Naive thymus-derived CD8-positive, alpha-beta T cell (primary cell): ENCODE measurements around the gene FCN1. TPM values are rescaled to one million over a fixed set of nuclear protein-coding genes. Genes with fewer than 3 reads are reported as not detected.
"Not testable (repeated sequence)": the region's sequence is repeated elsewhere in the genome, so short reads cannot be mapped to it uniquely, and the experiment has no call there.

Experiments used
- ATAC-seq, 2 donors: fragments of 150-1000 bp; cut with Tn5 transposase in 1 of 2; sonication (Bioruptor Pico), chemical (Tn5 transposase) in 1 of 2; 1 replicate in 1 of 2; 2 replicates in 1 of 2; pipeline ENCODE4 v1.10.0; 2021; ENCODE audit warnings: mild to moderate bottlenecking in 2 of 2, moderate library complexity in 2 of 2
- POLR2A ChIA-PET: fragments of 350-600 bp; sonication (Branson Sonifier 250); formaldehyde crosslinking; loops from one replicate; lab custom pipeline; 2021; ENCODE audit warnings: antibody characterized with exemption; lab: Charles Lee
- DNase-seq, 10 donors: peaks; one replicate each; pipeline versions ENCODE4 v3.0.0 to v3.0.0-alpha.2; 2020 to 2022
- H3K27ac Mint-ChIP-seq, 10 donors: one replicate each; pipeline ENCODE4 v1.8.0; 2020 to 2022; ENCODE audit warnings: mild to moderate bottlenecking in 10 of 10, mixed read lengths in 10 of 10, moderate library complexity in 4 of 10, inconsistent platforms in 1 of 10
- H3K27me3 Mint-ChIP-seq, 5 donors: one replicate each; pipeline ENCODE4 v1.8.0; 2021 to 2022; ENCODE audit warnings: mixed read lengths in 5 of 5
- H3K36me3 Mint-ChIP-seq, 3 donors: one replicate each; pipeline ENCODE4 v1.8.0; 2020 to 2022; ENCODE audit warnings: mixed read lengths in 3 of 3, mild to moderate bottlenecking in 2 of 3, inconsistent platforms in 1 of 3
- H3K4me1 Mint-ChIP-seq, 4 donors: one replicate each; pipeline ENCODE4 v1.8.0; 2021 to 2022; ENCODE audit warnings: mixed read lengths in 4 of 4
- H3K4me3 Mint-ChIP-seq, 10 donors: one replicate each; pipeline ENCODE4 v1.8.0; 2020 to 2022; ENCODE audit warnings: mild to moderate bottlenecking in 10 of 10, mixed read lengths in 10 of 10, moderate library complexity in 6 of 10, inconsistent platforms in 1 of 10
- H3K9me3 Mint-ChIP-seq, 9 donors: one replicate each; pipeline ENCODE4 v1.8.0; 2020 to 2022; ENCODE audit warnings: mixed read lengths in 9 of 9, mild to moderate bottlenecking in 3 of 9, inconsistent platforms in 1 of 9, moderate library complexity in 1 of 9
- polyA plus RNA-seq, 3 donors: library from polyadenylated mRNA; unstranded; fragments of 300-500 nt; fragmentation: Illumina TruSeq; gene quantifications; one replicate each; pipeline ENCODE4 v1.2.3, GENCODE V29; 2021
- total RNA-seq, 8 experiments: library from RNA in 2 of 8; stranded (reverse) in 2 of 8; gene quantifications; one replicate each; pipeline ENCODE4 v1.2.3 and lab custom pipeline; 2021 to 2026

Gene FCN1
- total and polyA plus RNA-seq, 5 experiments from 2014 or later = 0.59 to 3.1 (median 1.3) TPM

DNA sequence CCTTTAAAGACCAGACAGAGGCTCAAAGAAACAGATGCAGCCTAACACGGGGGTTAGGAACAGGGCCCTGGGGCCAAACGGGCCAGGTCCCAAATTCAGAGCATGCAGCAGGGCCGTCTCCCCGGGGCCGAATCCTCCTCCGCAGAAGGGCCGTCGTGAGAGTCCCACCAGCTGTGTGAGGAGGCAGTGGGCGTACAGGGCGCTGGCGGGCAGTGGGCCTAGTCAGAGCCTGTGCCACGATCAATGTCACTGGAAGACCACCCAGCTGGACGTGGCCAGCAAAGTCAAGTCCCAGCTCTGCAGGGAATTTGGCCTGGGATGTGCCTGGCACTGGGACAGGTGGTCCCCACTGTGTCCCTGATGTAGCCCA is 52.9 kb downstream of the FCN1 start:
- DNase-seq = no peak
- Mint-ChIP-seq H3K36me3 (peaks cover 0 to 7% (median 0%) of the 10 kb centered on the region in 3 donors), H3K27me3 (peaks cover 0 to 5% (median 2%) of the 10 kb centered on the region in 5 donors), H3K4me1 (peaks cover 0 to 5% (median 0%) of the 10 kb centered on the region in 4 donors), H3K9me3 (peaks cover 0 to 14% (median 2%) of the 10 kb centered on the region in 9 donors), H3K27ac (no peak overlapping the region), H3K4me3 (no peak overlapping the region)
- no peak for ATAC-seq
- POLR2A ChIA-PET = no interaction called here

DNA sequence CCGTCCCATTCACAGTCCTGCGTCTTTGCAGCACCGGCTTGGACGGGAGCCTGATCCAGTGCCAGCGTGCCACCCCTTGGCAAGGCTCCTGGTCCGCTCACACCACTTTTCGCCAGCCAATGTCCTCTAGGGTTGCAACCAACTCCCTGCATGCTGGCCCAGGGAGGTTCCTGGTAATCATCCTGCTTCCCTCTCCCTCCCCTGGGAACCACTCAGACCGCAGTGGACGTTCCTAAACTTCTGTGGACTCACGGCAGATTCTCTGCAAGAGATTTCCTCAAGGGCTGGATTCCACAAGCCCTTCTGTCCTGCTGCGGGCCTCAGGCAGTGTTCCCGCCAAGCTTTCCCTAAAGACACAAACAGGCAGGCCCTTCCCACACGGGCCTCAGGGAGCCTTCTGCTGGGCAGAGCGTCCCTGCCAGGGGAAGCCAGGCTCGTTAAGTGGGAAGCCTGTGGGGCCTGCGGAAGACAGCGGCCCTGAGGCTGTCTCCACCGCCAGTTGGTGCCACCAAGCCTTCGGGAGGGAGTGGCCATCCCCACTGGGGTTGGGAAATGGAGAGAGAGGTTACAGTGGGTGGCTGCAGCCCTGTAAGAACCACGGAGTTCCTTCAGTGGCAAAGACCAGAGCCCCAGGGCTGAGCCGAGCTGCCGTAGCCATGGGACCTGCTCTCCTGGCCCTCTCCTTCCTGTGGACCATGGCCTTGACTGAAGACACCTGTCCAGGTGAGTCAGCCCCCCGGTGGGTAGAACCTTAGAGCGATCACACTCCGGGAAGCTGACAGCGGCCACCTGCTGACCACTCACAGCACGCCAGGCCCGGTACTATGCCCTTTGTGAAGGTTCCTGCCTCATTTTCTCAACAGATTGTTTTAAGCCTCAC is 53.5 kb downstream of the FCN1 start:
- no peak for DNase-seq
- peaks cover 0 to 3% (median 0%) of the 10 kb centered on the region in 4 donors for H3K4me1 Mint-ChIP-seq
- ATAC-seq = no peak
- H3K27ac Mint-ChIP-seq = peak overlapping the region in 1 of 10 donors; percentile 49
- H3K27me3 Mint-ChIP-seq = peaks cover 0 to 5% (median 2%) of the 10 kb centered on the region in 5 donors
- POLR2A ChIA-PET = no interaction called here
- H3K9me3 Mint-ChIP-seq = peaks cover 0 to 16% (median 2%) of the 10 kb centered on the region in 9 donors
- no peak overlapping the region for H3K4me3 Mint-ChIP-seq
- H3K36me3 Mint-ChIP-seq = peaks cover 0 to 7% (median 0%) of the 10 kb centered on the region in 3 donors

DNA sequence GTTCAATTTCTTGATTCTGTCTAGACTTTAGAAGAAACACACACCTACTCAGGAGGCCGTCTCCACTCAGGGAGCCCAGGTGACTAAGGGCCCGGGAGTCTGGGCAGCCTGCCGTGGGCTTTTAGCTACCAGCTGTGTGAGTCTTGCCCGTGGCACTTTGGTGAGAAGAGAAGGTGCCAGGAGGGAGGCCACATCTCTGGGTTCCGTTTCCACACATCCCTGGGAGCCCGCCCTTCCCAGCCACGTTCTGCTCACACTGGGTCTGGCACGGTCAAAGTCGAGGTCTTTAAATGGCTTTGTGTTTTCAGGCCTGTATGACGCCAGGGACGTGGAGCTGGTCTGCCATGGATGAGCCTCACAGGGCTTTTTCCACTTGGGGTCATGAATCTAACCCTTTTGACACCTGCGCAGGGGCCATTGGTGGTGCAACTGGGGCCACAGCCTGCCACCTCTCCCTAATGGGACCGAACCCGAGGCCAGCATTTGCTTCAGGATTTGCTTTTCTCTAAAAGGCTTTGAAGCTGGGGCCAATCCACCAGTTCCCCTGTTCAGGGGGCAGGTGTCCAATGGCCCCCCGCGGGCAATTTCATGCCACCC is 54.3 kb downstream of the FCN1 start:
- peaks cover 0 to 3% (median 2%) of the 10 kb centered on the region in 5 donors for H3K27me3 Mint-ChIP-seq
- POLR2A ChIA-PET = no interaction called here
- H3K27ac Mint-ChIP-seq = no peak overlapping the region
- DNase-seq (no peak), ATAC-seq (no peak)
- no peaks in the 10 kb centered on the region for H3K4me1 Mint-ChIP-seq
- H3K9me3 Mint-ChIP-seq = peaks cover 0 to 24% (median 3%) of the 10 kb centered on the region in 9 donors
- no peak overlapping the region for H3K4me3 Mint-ChIP-seq
- peaks cover 0 to 7% (median 0%) of the 10 kb centered on the region in 3 donors for H3K36me3 Mint-ChIP-seq

DNA sequence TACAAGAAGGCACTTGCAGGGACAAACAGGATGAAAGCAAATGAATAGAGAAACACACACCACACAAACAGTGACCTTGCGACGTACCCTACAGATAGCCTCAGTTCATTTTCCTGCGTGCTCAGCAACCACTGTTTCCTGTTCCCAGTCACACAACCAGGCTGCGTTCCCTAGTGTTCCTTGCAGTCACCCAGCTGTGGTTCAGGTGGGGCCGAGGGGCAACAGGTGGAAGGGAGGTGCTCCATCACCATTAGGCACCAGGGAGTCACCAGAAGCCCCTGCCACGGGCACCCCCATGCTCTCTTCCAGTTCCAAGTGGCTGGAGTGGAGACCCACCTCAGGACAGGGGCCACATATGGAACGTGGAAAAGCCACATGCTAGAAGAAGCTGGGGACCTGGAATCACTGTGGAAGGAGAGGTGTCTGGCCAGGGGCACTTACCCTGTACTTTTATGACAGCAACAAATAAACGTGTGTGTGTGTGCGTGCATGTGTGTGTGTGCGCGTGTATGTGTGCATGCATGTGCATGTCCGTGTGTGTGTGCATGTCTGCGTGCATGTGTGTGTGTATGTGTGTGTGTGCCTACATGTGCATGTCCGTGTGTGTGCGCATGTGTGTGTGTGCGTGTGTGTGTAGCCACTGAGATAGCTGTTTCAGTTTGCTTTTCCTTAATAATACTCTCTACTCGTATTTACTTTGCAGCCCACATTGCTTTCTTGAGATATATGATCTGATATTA is 55.9 kb downstream of the FCN1 start:
- ATAC-seq (no peak), DNase-seq (no peak)
- POLR2A ChIA-PET = no interaction called here
- Mint-ChIP-seq H3K9me3 (peaks cover 0 to 32% (median 6%) of the 10 kb centered on the region in 9 donors), H3K4me1 (no peaks in the 10 kb centered on the region), H3K36me3 (peaks cover 0 to 13% (median 0%) of the 10 kb centered on the region in 3 donors), H3K27ac (no peak overlapping the region), H3K4me3 (no peak overlapping the region), H3K27me3 (peaks cover 8 to 16% (median 8%) of the 10 kb centered on the region in 5 donors)

DNA sequence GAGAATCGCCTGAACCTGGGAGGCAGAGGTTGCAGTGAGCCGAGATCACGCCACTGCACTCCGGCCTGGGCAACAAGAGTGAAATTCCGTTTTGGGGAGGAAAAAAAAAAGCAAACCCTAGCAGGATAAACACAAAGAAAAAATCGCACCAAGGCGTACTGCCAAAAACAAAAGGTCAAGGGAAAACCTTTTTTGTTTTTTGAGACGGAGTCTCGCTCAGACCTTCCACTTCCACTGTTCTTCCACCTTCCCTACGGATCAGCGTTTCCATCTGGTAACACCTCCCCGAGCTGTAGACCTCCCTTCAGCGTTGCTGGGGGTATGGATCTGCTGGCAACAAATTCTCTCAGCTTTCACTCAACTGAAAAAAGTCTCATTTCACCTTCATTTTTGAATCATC is 57.2 kb downstream of the FCN1 start:
- peaks cover 0 to 32% (median 5%) of the 10 kb centered on the region in 9 donors for H3K9me3 Mint-ChIP-seq
- peaks cover 0 to 14% (median 0%) of the 10 kb centered on the region in 3 donors for H3K36me3 Mint-ChIP-seq
- DNase-seq (no peak), ATAC-seq (no peak)
- H3K4me1 Mint-ChIP-seq = no peaks in the 10 kb centered on the region
- H3K27ac Mint-ChIP-seq = no peak overlapping the region
- H3K27me3 Mint-ChIP-seq = peaks cover 9 to 21% (median 12%) of the 10 kb centered on the region in 5 donors
- POLR2A ChIA-PET = no interaction called here
- no peak overlapping the region for H3K4me3 Mint-ChIP-seq

DNA sequence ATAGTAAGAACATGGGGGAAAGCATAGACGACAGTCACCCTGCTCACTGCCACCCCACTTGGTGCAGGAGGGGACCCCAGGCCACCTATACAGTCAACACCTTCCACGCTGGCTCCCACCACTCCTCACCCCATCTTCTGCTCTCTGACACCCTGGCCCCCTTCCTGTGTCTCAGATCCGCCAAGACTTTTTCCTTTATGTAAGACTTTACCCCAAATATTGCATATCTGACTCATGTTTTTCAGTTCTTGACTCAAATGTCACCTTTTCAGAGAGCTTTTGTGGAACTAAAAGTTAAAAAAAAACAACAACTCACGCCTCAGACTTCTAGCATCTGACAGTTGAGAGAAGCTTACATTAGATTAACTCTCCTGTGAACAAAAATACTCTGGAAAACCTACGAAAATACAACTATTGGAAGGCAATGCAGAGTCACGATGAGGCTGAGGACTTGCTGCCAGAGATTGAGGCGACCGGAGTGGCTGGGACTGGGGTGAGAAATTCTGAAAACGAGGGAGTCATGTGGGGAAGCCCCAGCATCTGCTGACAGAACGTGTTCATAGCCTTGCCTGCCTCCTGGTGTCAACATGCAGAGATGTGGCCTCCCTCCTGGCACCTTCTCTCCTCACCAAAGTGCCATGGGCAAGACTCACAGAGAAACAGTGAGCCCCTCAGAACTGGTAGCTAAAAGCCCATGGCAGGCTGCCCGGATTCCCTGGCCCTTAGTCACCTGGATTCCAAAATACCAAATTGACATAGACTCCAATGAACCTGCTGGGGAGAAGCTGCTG is 59.5 kb downstream of the FCN1 start:
- no peak for DNase-seq
- POLR2A ChIA-PET = no interaction called here
- Mint-ChIP-seq H3K4me1 (no peaks in the 10 kb centered on the region), H3K27me3 (peaks cover 9 to 34% (median 19%) of the 10 kb centered on the region in 5 donors), H3K9me3 (peaks cover 0 to 32% (median 4%) of the 10 kb centered on the region in 9 donors), H3K4me3 (no peak overlapping the region), H3K27ac (no peak overlapping the region), H3K36me3 (peaks cover 0 to 14% (median 0%) of the 10 kb centered on the region in 3 donors)
- no peak for ATAC-seq

DNA sequence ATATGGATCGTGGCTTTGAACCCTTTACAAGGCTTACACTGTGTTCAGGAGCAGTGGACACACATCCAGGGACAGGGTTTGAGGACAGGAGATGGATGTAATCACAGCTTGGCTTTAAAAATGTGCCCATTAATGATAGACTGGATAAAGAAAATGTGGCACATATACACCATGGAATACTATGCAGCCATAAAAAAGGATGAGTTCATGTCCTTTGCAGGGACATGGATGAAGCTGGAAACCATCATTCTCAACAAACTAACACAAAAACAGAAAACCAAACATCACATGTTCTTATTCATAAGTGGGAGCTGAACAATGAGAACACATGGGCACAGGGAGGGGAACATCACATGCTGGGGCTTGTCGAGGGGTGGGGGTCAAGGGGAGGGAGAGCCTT is 60.3 kb downstream of the FCN1 start:
- DNase-seq, ATAC-seq, H3K4me3 Mint-ChIP-seq, H3K27ac Mint-ChIP-seq, H3K4me1 Mint-ChIP-seq, POLR2A ChIA-PET: not testable (repeated sequence)
- Mint-ChIP-seq H3K27me3 (peaks cover 9 to 32% (median 19%) of the 10 kb centered on the region in 5 donors), H3K9me3 (peaks cover 0 to 32% (median 4%) of the 10 kb centered on the region in 9 donors), H3K36me3 (peaks cover 0 to 14% (median 0%) of the 10 kb centered on the region in 3 donors)

DNA sequence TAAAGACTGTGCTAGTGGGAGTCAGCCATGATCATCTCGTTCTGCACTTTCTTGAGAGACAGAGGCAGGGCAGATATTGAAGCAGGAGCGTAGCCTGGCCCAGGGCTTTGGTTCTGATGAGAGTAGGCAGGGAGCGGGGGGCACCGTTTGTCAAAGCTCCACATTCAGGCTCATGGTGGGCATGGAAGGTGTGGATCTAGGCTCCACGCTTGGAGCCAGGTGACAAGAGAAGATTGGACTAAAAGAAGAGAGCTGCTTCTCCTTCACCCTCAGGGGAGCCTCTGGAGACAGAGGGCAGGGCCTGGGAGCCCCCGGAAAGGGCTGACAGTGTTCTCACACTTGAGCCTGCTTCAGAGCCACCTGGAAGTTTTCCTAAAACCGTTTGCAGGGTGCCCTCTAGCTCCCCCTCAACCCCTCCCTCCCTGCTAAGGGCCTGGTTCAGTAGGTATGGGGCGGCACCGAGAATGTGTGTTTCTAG is 61.8 kb downstream of the FCN1 start:
- Mint-ChIP-seq H3K27me3 (peaks cover 6 to 31% (median 19%) of the 10 kb centered on the region in 5 donors), H3K27ac (no peak overlapping the region), H3K4me1 (no peaks in the 10 kb centered on the region), H3K36me3 (peaks cover 0 to 14% (median 0%) of the 10 kb centered on the region in 3 donors), H3K4me3 (no peak overlapping the region), H3K9me3 (peaks cover 0 to 27% (median 3%) of the 10 kb centered on the region in 9 donors)
- peak in 1 of 10 donors; percentile 46 for DNase-seq
- ATAC-seq = no peak
- POLR2A ChIA-PET = no interaction called here

Other genes starting within 250 kb of the FCN1 start
- not detected for gene FCN2, start 37.1 kb downstream of the FCN1 start, total RNA-seq
- gene FCN2, start 37.1 kb downstream of the FCN1 start, polyA plus RNA-seq = not detected
- gene OLFM1, start 169.8 kb upstream of the FCN1 start, total RNA-seq = not detected
- not detected for gene OLFM1, start 169.8 kb upstream of the FCN1 start, polyA plus RNA-seq